Measurements from ENCODE around the gene SOCS6.

DNA sequence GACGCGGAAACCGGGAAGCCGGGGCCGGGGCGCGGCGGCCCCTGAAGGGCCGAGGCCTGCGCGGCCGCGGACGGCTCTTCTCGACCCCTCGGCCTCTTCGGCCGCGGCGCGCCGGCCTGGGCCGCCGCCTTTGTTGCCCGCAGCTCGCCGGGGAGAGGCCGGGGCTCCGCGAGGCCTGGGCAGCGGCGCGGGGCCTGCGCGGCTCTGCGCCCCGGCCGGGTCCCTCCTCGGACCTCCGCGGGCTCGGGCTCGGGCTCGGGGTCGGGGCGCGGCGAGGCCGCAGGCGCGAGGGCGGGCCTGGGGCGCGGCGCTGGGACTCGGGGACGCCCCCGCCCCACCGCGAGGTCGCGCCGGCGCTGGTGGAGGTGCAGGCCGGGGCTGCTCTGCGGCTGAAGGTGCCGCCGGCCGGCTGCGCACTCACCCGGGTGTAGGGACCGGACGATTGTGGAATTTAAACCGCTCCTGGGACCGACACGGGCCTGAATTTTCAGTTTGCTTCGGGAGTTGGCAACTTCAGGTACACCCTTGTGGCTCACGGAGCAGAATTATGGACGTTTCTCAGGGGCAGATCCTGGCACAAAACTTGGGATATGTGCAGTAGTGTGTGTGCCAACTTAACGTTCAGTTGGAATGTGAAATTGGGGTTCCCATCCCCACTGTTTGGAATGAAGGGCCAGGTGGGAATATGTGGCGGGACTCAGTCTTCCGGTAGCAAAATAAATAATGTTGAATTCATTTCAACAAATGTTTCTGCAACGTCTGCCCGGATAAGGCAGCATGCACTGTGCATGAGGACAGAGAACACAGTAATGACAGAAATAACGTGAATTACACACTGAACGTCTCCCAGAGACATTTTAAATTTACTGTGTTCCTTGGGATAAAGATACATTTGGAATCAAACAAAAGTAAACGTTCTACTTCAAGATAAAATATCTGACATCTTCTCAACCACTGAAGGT, 787 bp downstream of the SOCS6 start:
- TF ChIP-seq POLR2A (IDR thresholded peaks at IDR 0.05): no peak
- TF ChIP-seq, protein P1, sequence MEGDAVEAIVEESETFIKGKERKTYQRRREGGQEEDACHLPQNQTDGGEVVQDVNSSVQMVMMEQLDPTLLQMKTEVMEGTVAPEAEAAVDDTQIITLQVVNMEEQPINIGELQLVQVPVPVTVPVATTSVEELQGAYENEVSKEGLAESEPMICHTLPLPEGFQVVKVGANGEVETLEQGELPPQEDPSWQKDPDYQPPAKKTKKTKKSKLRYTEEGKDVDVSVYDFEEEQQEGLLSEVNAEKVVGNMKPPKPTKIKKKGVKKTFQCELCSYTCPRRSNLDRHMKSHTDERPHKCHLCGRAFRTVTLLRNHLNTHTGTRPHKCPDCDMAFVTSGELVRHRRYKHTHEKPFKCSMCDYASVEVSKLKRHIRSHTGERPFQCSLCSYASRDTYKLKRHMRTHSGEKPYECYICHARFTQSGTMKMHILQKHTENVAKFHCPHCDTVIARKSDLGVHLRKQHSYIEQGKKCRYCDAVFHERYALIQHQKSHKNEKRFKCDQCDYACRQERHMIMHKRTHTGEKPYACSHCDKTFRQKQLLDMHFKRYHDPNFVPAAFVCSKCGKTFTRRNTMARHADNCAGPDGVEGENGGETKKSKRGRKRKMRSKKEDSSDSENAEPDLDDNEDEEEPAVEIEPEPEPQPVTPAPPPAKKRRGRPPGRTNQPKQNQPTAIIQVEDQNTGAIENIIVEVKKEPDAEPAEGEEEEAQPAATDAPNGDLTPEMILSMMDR (IDR thresholded peaks at IDR 0.05): no peak

Data from breast epithelium (tissue), 3 donors.